Right atrium auricular region (tissue), 2 donors: ENCODE results near the gene RELA. TPM values are rescaled to one million over a fixed set of nuclear protein-coding genes. Genes with fewer than 3 reads are reported as not detected.

Experiments
- DNase-seq: peaks from one replicate; pipeline ENCODE4 v3.0.0-alpha.2; 2019; ENCODE audit warnings: low spot score
- H3K27ac ChIP-seq, 2 donors: fragments of 200-600 bp; sonication (generic); 1 replicate in 1 of 2; 2 replicates in 1 of 2; pipeline ENCODE4 v1.5.1; 2016 to 2019
- H3K27me3 ChIP-seq, 2 donors: fragments of 200-600 bp; sonication (generic); one replicate each; pipeline versions ENCODE4 v1.5.1 to v1.6.0; 2017 to 2019
- H3K36me3 ChIP-seq: fragments of 200-600 bp; sonication (generic); one replicate; pipeline ENCODE4 v1.5.1; 2016
- H3K4me1 ChIP-seq, 2 donors: fragments of 200-600 bp; sonication (generic); one replicate each; pipeline versions ENCODE4 v1.5.1 to v1.6.0; 2017 to 2019
- H3K4me3 ChIP-seq, 2 donors: fragments of 200-600 bp; sonication (generic); 1 replicate in 1 of 2; 2 replicates in 1 of 2; pipeline ENCODE4 v1.5.1; 2017 to 2019; ENCODE audit warnings: mild to moderate bottlenecking in 1 of 2, moderate library complexity in 1 of 2
- H3K9me3 ChIP-seq, 2 donors: fragments of 200-600 bp; sonication (generic); one replicate each; pipeline ENCODE4 v1.5.1; 2019
- total RNA-seq, 2 donors: library from RNA; depleted of rRNA; stranded (reverse); fragments of >200 nt; gene quantifications; one replicate each; pipeline ENCODE4 v1.1.0, GENCODE V29; 2016
- TF ChIP-seq, protein P1 (sequence below), 2 donors: fragments of 200-600 bp; sonication (generic); IDR thresholded peaks; one replicate each; pipeline ENCODE4 v1.5.1; 2019; ENCODE audit warnings: antibody characterized with exemption in 2 of 2

Gene RELA
- total RNA-seq, 2 donors from 2014 or later: 30.7 to 54.9 TPM

DNA sequence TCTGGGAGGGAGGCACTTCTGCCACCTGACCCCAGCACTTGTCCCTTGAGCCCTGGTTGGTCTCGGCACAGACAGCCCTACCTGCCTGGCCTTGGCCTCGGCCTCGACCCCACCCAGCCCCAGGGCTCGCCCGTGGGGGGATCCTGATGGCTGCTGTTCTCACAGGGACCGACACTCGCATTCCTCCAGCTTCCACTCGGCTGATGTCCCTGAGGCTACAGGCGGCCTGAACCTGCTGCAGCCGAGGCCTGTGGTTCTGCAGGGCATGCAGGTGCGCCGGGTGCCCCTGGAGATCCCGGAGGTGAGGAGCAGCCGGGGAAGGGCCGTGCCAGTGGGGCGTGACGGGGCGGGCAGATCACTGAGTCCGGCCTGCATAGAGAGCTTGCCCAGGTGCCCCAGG, 42.0 kb downstream of the RELA start:
- no peak overlapping the region for H3K27ac ChIP-seq
- no peak for DNase-seq

DNA sequence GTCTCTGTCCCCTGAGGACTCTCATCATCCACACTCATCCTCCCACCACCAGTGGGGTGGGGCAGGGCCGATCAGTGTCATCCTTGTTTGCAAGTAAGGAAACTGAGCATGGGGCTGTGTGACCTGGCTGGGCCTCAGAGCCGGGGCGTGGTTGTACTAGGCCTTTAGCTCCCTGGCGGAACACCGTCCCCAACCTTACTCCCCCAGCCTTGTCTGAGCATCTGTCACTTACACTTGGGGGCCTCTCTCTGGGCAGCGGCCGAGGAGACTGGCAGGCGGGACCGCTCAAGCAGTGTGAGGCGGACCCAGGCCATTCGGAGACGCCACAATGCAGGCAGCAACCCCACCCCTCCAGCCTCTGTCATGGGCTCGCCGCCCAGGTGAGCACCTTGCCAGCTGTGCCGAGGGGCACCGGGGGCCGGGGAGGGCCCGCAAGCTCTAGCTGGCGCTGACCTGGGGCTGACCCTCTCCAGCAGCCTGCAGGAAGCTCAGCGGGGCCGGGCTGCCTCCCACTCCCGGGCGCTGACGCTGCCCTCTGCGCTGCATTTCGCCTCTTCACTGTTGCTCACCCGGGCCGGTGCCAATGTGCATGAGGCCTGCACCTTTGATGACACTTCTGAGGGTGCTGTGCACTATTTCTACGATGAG, 43.3 kb downstream of the RELA start:
- H3K27me3 ChIP-seq: no peaks in the 10 kb centered on the region
- no peaks in the 10 kb centered on the region for H3K9me3 ChIP-seq
- peaks cover 54% of the 10 kb centered on the region for H3K36me3 ChIP-seq
- peaks cover 0 to 19% of the 10 kb centered on the region in 2 donors for H3K4me1 ChIP-seq
- TF ChIP-seq, protein P1, sequence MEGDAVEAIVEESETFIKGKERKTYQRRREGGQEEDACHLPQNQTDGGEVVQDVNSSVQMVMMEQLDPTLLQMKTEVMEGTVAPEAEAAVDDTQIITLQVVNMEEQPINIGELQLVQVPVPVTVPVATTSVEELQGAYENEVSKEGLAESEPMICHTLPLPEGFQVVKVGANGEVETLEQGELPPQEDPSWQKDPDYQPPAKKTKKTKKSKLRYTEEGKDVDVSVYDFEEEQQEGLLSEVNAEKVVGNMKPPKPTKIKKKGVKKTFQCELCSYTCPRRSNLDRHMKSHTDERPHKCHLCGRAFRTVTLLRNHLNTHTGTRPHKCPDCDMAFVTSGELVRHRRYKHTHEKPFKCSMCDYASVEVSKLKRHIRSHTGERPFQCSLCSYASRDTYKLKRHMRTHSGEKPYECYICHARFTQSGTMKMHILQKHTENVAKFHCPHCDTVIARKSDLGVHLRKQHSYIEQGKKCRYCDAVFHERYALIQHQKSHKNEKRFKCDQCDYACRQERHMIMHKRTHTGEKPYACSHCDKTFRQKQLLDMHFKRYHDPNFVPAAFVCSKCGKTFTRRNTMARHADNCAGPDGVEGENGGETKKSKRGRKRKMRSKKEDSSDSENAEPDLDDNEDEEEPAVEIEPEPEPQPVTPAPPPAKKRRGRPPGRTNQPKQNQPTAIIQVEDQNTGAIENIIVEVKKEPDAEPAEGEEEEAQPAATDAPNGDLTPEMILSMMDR (IDR thresholded peaks at IDR 0.05): no peak
- no peak for DNase-seq
- no peak overlapping the region for H3K4me3 ChIP-seq
- no peak overlapping the region for H3K27ac ChIP-seq

More for the DNA sequence above, 42.0 kb downstream of the RELA start:
- Histone ChIP-seq H3K9me3 (no peaks in the 10 kb centered on the region), H3K36me3 (peaks cover 66% of the 10 kb centered on the region), H3K4me1 (peaks cover 0 to 18% of the 10 kb centered on the region in 2 donors), H3K4me3 (no peak overlapping the region), H3K27me3 (no peaks in the 10 kb centered on the region)
- TF ChIP-seq, protein P1 (IDR thresholded peaks at IDR 0.05): no peak

DNA sequence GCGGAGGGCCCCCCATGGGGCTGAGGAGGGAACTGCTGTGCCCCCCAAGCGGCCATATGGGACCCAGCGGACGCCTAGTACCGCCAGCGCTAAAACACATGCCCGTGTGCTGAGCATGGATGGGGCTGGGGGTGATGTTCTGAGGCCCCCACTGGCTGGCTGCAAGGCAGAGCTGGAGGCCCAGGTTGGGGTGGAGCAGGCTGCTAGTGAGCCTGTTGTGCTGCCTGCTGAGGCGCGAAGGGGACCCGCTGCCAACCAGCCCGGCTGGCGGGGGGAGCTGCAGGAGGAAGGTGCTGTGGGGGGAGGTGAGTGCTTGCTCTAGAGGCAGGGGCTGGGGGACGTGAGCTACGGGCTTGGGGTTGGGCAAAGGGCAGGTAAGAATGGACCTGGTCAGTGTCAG, 44.0 kb downstream of the RELA start:
- Histone ChIP-seq H3K9me3 (no peaks in the 10 kb centered on the region), H3K27me3 (no peaks in the 10 kb centered on the region), H3K4me3 (no peak overlapping the region), H3K4me1 (peaks cover 0 to 19% of the 10 kb centered on the region in 2 donors), H3K36me3 (peaks cover 48% of the 10 kb centered on the region), H3K27ac (no peak overlapping the region)
- TF ChIP-seq, protein P1 (IDR thresholded peaks at IDR 0.05): no peak
- DNase-seq: no peak

DNA sequence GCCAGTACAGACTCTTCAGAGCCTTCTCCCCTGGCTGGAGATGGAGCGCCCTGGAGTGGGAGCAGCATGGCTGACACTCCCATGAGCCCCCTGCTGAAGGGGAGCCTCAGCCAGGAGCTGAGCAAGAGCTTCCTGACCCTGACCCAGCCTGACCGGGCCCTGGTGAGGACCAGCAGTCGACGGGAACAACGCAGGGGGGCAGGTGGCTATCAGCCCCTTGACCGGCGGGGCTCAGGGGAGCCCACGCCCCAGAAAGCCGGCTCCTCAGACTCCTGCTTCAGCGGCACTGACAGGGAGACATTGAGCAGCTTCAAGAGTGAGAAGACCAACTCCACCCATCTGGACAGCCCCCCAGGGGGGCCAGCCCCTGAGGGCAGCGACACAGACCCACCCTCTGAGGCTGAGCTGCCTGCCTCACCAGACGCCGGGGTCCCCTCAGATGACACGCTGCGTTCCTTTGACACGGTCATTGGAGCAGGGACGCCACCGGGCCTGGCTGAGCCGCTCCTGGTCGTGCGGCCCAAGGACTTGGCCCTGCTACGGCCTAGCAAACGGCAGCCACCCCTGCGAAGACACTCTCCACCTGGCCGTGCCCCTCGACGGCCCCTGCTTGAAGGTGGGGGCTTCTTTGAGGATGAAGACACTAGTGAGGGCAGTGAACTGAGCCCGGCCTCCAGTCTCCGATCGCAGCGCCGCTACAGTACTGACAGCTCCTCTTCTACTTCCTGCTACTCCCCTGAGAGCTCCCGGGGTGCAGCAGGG, 44.5 kb downstream of the RELA start:
- H3K27ac ChIP-seq: no peak overlapping the region
- TF ChIP-seq, protein P1 (IDR thresholded peaks at IDR 0.05): no peak
- H3K4me3 ChIP-seq: no peak overlapping the region
- no peak for DNase-seq
- no peaks in the 10 kb centered on the region for H3K27me3 ChIP-seq
- H3K4me1 ChIP-seq: peaks cover 0 to 25% of the 10 kb centered on the region in 2 donors
- no peaks in the 10 kb centered on the region for H3K9me3 ChIP-seq
- peaks cover 44% of the 10 kb centered on the region for H3K36me3 ChIP-seq

DNA sequence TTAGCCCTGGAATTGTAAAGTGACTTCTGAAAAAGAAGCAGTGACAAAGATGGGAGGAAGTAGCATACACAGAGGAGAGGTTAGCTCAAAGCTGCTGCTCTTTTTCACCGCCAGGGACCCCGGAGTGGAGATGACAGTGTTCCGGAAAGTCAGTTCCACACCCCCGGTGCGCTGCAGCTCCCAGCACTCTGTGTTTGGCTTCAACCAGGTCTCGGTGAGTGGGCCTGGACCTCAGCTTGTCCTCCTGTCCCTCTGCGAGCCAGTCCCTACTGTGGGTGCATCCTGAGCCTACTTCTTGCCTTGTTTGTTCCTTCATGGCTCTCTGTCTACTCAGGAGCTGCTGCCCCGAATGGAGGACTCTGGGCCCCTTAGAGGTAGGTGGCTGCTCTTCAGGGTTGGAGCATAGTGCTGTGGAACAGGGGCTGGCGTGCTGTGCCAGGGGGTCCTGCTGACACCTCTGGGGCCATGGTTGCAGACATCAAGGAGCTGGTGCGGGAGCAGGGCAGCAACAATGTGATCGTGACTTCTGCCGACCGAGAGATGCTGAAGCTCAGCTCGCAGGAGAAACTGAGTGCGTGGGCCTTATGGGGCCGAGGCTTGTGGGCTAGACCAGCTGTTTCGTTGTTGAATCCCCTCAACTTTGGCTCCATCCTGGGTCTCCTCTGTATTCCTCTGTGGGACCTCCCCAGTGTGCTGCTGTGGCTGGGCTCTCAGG, 45.4 kb downstream of the RELA start:
- Histone ChIP-seq H3K27ac (no peak overlapping the region), H3K4me3 (no peak overlapping the region), H3K9me3 (no peaks in the 10 kb centered on the region), H3K36me3 (peaks cover 44% of the 10 kb centered on the region), H3K27me3 (no peaks in the 10 kb centered on the region), H3K4me1 (peaks cover 0 to 34% of the 10 kb centered on the region in 2 donors)
- TF ChIP-seq, protein P1 (IDR thresholded peaks at IDR 0.05): no peak
- DNase-seq: no peak
